Measurements from ENCODE around the gene CLRN3.

CLRN3 gene

GRCh38 chr10:127908106-127908958 is 15.6 kb upstream of the CLRN3 start:
- TF ChIP-seq, protein P1, sequence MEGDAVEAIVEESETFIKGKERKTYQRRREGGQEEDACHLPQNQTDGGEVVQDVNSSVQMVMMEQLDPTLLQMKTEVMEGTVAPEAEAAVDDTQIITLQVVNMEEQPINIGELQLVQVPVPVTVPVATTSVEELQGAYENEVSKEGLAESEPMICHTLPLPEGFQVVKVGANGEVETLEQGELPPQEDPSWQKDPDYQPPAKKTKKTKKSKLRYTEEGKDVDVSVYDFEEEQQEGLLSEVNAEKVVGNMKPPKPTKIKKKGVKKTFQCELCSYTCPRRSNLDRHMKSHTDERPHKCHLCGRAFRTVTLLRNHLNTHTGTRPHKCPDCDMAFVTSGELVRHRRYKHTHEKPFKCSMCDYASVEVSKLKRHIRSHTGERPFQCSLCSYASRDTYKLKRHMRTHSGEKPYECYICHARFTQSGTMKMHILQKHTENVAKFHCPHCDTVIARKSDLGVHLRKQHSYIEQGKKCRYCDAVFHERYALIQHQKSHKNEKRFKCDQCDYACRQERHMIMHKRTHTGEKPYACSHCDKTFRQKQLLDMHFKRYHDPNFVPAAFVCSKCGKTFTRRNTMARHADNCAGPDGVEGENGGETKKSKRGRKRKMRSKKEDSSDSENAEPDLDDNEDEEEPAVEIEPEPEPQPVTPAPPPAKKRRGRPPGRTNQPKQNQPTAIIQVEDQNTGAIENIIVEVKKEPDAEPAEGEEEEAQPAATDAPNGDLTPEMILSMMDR (IDR thresholded peaks at IDR 0.05; ENCODE audit: poor library complexity, severe bottlenecking): no peak
- Histone ChIP-seq H3K27ac (ENCODE audit: poor library complexity, severe bottlenecking) (peak overlapping the region; percentile 41), H3K27me3 (ENCODE audit: insufficient read depth, poor library complexity, severe bottlenecking) (no peaks in the 10 kb centered on the region), H3K4me1 (ENCODE audit: insufficient read depth, poor library complexity, severe bottlenecking) (peaks cover 11% of the 10 kb centered on the region), H3K9me3 (ENCODE audit: severe bottlenecking) (no peaks in the 10 kb centered on the region), H3K36me3 (ENCODE audit: low read depth) (no peaks in the 10 kb centered on the region), H3K4me3 (ENCODE audit: severe bottlenecking) (peak overlapping the region; percentile 70)
- peak; percentile 44 for ATAC-seq (ENCODE audit: low read depth)
- no peak for DNase-seq (ENCODE audit: low spot score)

DNA sequence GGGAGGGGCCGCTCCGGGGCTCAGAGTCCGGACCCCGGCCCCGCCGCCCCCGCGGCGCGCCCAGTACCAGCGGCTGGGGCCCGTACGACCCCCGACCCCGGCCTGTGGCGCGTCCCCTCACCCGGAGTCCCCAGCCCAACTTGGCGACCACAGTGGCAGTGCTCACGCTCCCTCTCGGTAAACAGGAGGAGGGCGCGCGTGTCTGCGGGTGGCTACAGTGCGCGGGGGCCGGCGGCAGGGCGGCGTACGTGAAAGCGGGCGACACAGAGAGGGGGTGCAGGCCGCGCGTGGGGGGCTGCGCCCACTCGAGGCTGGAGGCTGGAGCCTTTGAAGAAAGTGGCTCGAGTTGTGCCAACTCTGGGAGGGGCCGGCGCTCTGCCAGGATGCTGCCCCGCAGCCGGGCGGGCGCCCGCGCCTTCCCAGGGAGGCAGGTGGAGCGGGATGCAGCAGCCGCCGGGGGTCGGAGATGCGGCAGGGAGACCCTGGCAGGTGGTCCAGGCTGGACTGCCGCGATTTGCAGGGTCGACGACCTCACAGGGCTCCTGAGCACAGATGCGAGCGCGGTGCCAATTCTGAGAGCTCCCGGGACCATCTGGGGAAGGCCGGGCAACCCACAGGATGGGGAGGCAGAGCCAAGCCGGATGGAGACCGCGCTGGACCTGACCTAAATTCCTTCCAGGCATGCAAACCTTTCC is 14.8 kb upstream of the CLRN3 start:
- peak; percentile 31; the same call in 1 of the 3 replicates for ATAC-seq (ENCODE audit: low read depth)
- TF ChIP-seq, protein P1 (IDR thresholded peaks at IDR 0.05; ENCODE audit: poor library complexity, severe bottlenecking): no peak
- H3K9me3 ChIP-seq (ENCODE audit: severe bottlenecking): no peaks in the 10 kb centered on the region
- no peaks in the 10 kb centered on the region for H3K36me3 ChIP-seq (ENCODE audit: low read depth)
- no peak for DNase-seq (ENCODE audit: low spot score)
- H3K27me3 ChIP-seq (ENCODE audit: insufficient read depth, poor library complexity, severe bottlenecking): no peaks in the 10 kb centered on the region
- H3K4me3 ChIP-seq (ENCODE audit: severe bottlenecking): peak overlapping the region; percentile 70
- H3K4me1 ChIP-seq (ENCODE audit: insufficient read depth, poor library complexity, severe bottlenecking): peaks cover 11% of the 10 kb centered on the region
- peak overlapping the region; percentile 41 for H3K27ac ChIP-seq (ENCODE audit: poor library complexity, severe bottlenecking)

- H3K27me3 ChIP-seq (ENCODE audit: insufficient read depth, poor library complexity, severe bottlenecking): no peaks in the 10 kb centered on the region
- peaks cover 11% of the 10 kb centered on the region for H3K4me1 ChIP-seq (ENCODE audit: insufficient read depth, poor library complexity, severe bottlenecking)
- DNase-seq (ENCODE audit: low spot score): no peak
- TF ChIP-seq, protein P1 (IDR thresholded peaks at IDR 0.05; ENCODE audit: poor library complexity, severe bottlenecking): peak; percentile 97
- no peaks in the 10 kb centered on the region for H3K9me3 ChIP-seq (ENCODE audit: severe bottlenecking)
- H3K4me3 ChIP-seq (ENCODE audit: severe bottlenecking): peak within 1 kb of the TSS; percentile 70
- peak; percentile 87 for ATAC-seq (ENCODE audit: low read depth)
- no peaks in the 10 kb centered on the region for H3K36me3 ChIP-seq (ENCODE audit: low read depth)
- H3K27ac ChIP-seq (ENCODE audit: poor library complexity, severe bottlenecking): peak within 1 kb of the TSS; percentile 41
Measured at GRCh38 chr10:127906548-127907377, 14.0 kb upstream of the CLRN3 start, which contains the start of gene PTPRE. Gene PTPRE, plus strand, starts transcription at chr10:127907103. Its CDS starts 133,779 bp downstream, at chr10:128040882.

DNA sequence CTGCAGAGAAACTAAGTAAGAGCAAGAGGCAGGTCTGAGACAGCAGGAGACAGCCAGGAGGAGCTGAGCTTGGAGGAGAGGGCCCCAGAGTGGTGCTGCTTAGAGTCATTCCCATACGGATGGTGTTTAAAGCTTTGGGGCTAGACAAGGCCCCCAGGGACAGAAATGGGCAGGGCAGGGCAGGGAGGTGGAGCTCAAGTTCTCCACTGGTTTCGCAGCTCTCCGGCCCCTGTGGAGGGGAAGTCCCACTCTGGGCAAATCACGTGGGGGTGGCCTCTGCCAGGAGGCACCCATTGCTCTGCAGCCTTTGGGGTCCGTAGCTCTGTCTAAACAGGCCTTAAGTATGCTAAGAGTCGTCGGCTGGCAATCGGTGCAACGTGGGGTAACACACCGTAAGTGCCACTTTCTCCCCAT is 13.1 kb upstream of the CLRN3 start:
- no peaks in the 10 kb centered on the region for H3K9me3 ChIP-seq (ENCODE audit: severe bottlenecking)
- TF ChIP-seq, protein P1 (IDR thresholded peaks at IDR 0.05; ENCODE audit: poor library complexity, severe bottlenecking): no peak
- H3K36me3 ChIP-seq (ENCODE audit: low read depth): no peaks in the 10 kb centered on the region
- ATAC-seq (ENCODE audit: low read depth) (no peak), DNase-seq (ENCODE audit: low spot score) (no peak)
- H3K27me3 ChIP-seq (ENCODE audit: insufficient read depth, poor library complexity, severe bottlenecking): no peaks in the 10 kb centered on the region
- no peak overlapping the region for H3K27ac ChIP-seq (ENCODE audit: poor library complexity, severe bottlenecking)
- H3K4me1 ChIP-seq (ENCODE audit: insufficient read depth, poor library complexity, severe bottlenecking): peaks cover 11% of the 10 kb centered on the region
- no peak overlapping the region for H3K4me3 ChIP-seq (ENCODE audit: severe bottlenecking)

Measured in RWPE2 (cell line).